Esophagus muscularis mucosa (tissue), 4 donors: ENCODE measurements around the gene PXYLP1.

Experiments used
- CTCF ChIP-seq, 3 experiments: fragments of 200-600 bp in 2 of 3; fragments of 450-650 bp in 1 of 3; sonication (generic) in 2 of 3; IDR thresholded peaks; one replicate each; pipeline ENCODE4 v1.5.1; 2017 to 2019; ENCODE audit warnings: antibody characterized with exemption in 3 of 3, mild to moderate bottlenecking in 2 of 3, moderate library complexity in 1 of 3
- EP300 ChIP-seq: sonication (generic); formaldehyde crosslinking; IDR thresholded peaks from one replicate; pipeline ENCODE4 v1.6.1; 2017; ENCODE audit warnings: antibody characterized with exemption
- POLR2A ChIP-seq: fragments of 450-650 bp; IDR thresholded peaks from one replicate; pipeline ENCODE4 v1.6.1; 2017; ENCODE audit warnings: antibody characterized with exemption, moderate library complexity, mild to moderate bottlenecking, low read depth
- POLR2AphosphoS5 ChIP-seq, 2 donors: sonication (generic); formaldehyde crosslinking; IDR thresholded peaks; one replicate each; pipeline ENCODE4 v1.6.1; 2017; ENCODE audit warnings: antibody characterized with exemption in 2 of 2

- no peak for TF ChIP-seq CTCF (IDR thresholded peaks at IDR 0.05)
- TF ChIP-seq POLR2A = no peak
- TF ChIP-seq EP300 = no peak
- no peak for TF ChIP-seq POLR2AphosphoS5 (IDR thresholded peaks at IDR 0.05)
Observed at GRCh38 chr3:141312354-141313092, 80.9 kb downstream of the PXYLP1 start.
